WERI-Rb-1 (cell line): Measurements from ENCODE around the gene MSH3.
A peak's percentile ranks its signal among the peaks of the same experiment; 100 is the strongest.

ENCODE experiments used
- DNase-seq: peaks from one replicate; pipeline ENCODE4 v3.0.0-alpha.2; 2020
- H3K27ac ChIP-seq: fragments of 250-450 bp; sonication (Bioruptor Pico); 2 replicates; pipeline ENCODE4 v1.5.1; 2020; ENCODE audit warnings: mild to moderate bottlenecking, moderate library complexity
- H3K27me3 ChIP-seq: fragments of 250-450 bp; sonication (Bioruptor Pico); 2 replicates; pipeline ENCODE4 v1.5.1; 2021; ENCODE audit warnings: mild to moderate bottlenecking, low read depth, moderate library complexity; ENCODE audit not compliant: insufficient read depth, severe bottlenecking
- H3K36me3 ChIP-seq: fragments of 250-450 bp; sonication (Bioruptor Pico); 2 replicates; pipeline ENCODE4 v1.5.1; 2020; ENCODE audit warnings: mild to moderate bottlenecking, moderate library complexity
- H3K4me3 ChIP-seq: 2 replicates; pipeline ENCODE4 v1.5.1; 2011; ENCODE audit warnings: low read depth, mild to moderate bottlenecking, control low read depth, low read length
- H3K9me3 ChIP-seq: fragments of 250-450 bp; sonication (Bioruptor Pico); 2 replicates; pipeline ENCODE4 v1.5.1; 2021; ENCODE audit warnings: mild to moderate bottlenecking, moderate library complexity; ENCODE audit not compliant: severe bottlenecking
- TF ChIP-seq, protein P1 (sequence below): IDR thresholded peaks from 2 replicates; pipeline ENCODE4 v1.5.1; 2011; ENCODE audit warnings: low read depth, mild to moderate bottlenecking, control low read depth, inconsistent platforms, low read length

The MSH3 gene

DNA sequence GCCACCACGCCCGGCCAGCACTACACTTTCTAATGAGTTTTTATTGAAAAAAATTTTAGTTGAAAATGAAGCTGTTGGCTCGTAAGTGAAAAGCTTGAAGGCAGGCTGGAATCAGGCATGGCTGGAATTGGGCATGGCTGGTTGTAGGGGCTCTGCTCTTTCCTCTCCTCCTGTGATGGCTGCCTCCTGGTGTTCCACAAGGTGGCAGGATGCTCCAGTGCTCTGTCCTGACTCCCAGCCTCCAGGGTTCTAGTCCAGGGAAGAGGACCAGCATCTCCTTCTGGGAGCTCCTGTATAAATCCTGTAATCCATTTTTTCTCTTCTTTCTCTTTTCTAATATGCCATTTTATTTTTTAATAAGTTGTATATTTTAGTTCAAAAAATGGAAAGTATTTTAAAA is 57.5 kb downstream of the MSH3 start:
- DNase-seq, result peak; percentile 83
- 0 out of 2 replicates have a peak overlapping the region, but pooled peaks have one; percentile 13 for H3K27ac ChIP-seq
- H3K9me3 ChIP-seq, result no peaks in the 10 kb centered on the region
- no peak overlapping the region for H3K4me3 ChIP-seq
- peaks cover 3% of the 10 kb centered on the region for H3K36me3 ChIP-seq
- no peaks in the 10 kb centered on the region for H3K27me3 ChIP-seq
- TF ChIP-seq, protein P1, sequence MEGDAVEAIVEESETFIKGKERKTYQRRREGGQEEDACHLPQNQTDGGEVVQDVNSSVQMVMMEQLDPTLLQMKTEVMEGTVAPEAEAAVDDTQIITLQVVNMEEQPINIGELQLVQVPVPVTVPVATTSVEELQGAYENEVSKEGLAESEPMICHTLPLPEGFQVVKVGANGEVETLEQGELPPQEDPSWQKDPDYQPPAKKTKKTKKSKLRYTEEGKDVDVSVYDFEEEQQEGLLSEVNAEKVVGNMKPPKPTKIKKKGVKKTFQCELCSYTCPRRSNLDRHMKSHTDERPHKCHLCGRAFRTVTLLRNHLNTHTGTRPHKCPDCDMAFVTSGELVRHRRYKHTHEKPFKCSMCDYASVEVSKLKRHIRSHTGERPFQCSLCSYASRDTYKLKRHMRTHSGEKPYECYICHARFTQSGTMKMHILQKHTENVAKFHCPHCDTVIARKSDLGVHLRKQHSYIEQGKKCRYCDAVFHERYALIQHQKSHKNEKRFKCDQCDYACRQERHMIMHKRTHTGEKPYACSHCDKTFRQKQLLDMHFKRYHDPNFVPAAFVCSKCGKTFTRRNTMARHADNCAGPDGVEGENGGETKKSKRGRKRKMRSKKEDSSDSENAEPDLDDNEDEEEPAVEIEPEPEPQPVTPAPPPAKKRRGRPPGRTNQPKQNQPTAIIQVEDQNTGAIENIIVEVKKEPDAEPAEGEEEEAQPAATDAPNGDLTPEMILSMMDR, result peak; percentile 84

DNA sequence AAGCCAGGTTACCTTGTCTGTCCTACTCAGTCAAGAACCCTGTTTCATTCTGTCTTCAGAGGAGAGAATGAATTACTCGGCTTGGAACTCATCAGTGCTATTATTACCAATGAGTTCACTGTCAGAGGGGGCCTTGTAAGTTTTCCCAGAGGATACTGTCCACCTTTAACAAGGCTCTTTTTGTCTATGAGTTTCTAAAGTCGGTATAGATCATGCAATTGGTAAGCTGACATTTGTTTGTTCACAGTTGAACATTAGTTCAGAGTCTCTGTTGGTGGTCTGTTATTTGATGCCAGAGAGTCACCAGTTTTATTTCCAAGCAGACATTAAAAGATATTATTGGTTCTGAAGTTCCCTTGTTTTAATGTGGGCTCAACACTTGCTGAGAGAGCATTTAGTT is 58.5 kb downstream of the MSH3 start:
- Histone ChIP-seq H3K9me3 (no peaks in the 10 kb centered on the region), H3K36me3 (peaks cover 3% of the 10 kb centered on the region), H3K4me3 (no peak overlapping the region), H3K27me3 (no peaks in the 10 kb centered on the region), H3K27ac (no peak overlapping the region)
- TF ChIP-seq, protein P1, result no peak
- no peak for DNase-seq

DNA sequence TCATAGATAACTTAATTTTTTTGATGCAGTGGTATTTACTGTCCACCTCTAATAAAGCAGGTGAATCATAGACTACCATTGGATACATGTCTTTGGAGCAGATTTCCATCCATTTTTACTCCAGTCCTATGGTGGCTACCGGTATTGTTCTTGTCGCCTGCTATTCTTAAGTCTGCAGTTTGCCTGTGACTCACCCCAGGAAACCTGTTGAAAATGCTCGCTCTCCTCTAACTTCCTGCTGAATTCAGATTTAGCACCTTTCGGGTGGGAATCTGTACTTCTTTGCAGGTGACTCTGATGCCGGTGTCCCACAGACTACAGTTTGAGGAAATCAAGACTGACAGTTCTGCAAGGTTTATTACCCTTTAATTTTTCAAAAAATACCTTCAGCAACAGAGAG is 59.2 kb downstream of the MSH3 start:
- Histone ChIP-seq H3K27me3 (no peaks in the 10 kb centered on the region), H3K4me3 (no peak overlapping the region), H3K9me3 (no peaks in the 10 kb centered on the region), H3K27ac (no peak overlapping the region), H3K36me3 (peaks cover 3% of the 10 kb centered on the region)
- DNase-seq, result no peak
- TF ChIP-seq, protein P1, result no peak

DNA sequence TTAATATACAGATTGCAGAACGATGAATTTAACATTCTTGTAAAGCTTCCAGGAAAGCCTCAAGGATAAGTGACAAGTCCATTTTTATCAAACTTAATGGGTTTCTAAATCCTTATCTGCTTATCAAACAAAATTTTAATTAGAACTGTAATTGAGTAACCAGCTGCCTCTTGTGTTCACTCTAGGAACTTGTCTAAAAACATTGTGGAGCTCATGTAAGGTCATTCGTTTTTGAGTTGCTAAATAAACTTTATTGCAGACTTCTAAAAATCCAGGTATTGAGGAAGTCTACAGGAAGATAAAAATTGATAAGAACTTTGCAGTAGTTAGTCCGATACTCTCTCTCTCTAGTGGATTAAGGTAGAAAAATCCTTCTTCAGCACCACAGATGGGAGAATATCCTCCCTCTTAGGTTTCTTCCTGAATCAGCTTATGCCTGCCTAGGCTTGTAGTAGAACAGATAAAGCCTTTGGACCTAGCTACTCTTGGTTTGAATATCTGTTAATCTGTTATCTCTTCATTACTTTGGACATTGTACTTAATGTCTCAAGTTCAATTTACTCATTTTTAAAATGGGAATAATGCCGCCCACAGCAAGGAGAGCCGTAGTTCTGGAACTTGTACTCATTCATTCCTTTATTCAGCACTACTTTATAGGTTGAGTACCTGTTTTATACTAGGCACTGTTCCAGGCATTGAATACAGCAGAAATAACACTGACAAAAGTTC is 60.3 kb downstream of the MSH3 start:
- H3K9me3 ChIP-seq, result no peaks in the 10 kb centered on the region
- H3K4me3 ChIP-seq, result no peak overlapping the region
- H3K36me3 ChIP-seq, result peaks cover 1% of the 10 kb centered on the region
- DNase-seq, result peak; percentile 22
- TF ChIP-seq, protein P1, result no peak
- H3K27me3 ChIP-seq, result no peaks in the 10 kb centered on the region
- peak overlapping the region; percentile 30 for H3K27ac ChIP-seq

DNA sequence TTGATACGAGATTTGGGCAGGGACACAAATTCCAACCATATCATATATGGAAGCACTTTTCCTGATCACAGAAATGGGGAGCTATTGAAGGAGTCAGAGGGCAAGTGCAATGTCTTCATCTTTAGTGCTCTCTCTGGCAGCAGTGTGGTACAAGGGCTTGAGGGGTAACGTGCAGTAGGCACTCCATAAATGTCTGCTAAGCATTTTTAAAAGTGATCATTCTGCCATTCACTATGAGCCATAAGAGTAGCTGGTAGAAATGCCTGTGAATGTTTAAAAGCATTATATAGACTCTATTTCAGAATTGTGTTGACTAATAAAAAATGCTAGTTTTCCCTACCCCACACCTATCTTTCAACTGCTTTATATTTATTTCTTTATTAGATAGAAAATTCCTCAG is 61.4 kb downstream of the MSH3 start:
- H3K4me3 ChIP-seq, result no peak overlapping the region
- no peaks in the 10 kb centered on the region; the same call in 1 of the 2 replicates for H3K36me3 ChIP-seq
- no peaks in the 10 kb centered on the region for H3K9me3 ChIP-seq
- H3K27me3 ChIP-seq, result no peaks in the 10 kb centered on the region
- H3K27ac ChIP-seq, result peak overlapping the region; percentile 23; the same call in 1 of the 2 replicates
- DNase-seq, result no peak
- TF ChIP-seq, protein P1, result no peak

DNA sequence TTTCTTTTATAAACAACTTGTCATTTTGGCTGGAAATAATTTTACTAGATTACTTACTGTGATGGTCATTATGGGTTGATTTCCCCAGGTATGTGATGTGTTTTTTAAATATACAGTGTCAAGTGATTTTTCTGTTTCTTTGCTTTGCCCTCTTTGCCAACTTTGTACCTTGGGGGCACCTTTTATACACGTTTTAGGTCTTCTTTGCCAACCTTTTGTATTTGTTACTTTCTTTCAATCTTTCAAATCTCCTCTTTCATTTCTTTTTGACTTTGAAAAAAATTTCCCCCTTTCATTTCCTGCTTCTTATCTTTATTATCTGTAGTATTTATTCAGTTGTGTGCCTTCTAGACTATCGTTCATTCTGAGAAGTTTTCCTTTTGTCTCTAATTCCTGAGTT is 65.7 kb downstream of the MSH3 start:
- TF ChIP-seq, protein P1, result no peak
- Histone ChIP-seq H3K27ac (no peak overlapping the region), H3K4me3 (no peak overlapping the region), H3K9me3 (no peaks in the 10 kb centered on the region), H3K36me3 (no peaks in the 10 kb centered on the region; the same call in 1 of the 2 replicates), H3K27me3 (no peaks in the 10 kb centered on the region)
- DNase-seq, result no peak
